ENCODE measurements around the gene COL4A3.

DNA sequence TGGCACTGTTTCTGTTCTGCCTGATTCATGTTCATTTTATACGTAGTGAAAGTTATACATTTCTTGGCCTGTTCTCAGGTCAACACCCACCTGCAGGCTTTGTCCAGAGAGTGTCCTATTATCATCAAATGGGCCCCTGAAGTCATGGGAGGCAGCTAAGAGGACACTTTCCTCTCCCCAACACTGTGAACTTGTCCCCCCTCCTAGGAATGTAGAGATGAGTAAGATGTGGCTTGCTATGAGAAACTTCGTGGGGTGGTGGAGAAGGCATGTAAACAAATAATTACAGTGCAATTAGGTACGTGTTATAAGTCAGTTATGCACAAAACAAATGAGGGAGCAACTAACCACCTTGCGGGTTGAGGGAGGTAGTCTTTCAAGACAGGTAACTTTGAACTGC lies 57.9 kb downstream of the COL4A3 start:
- TF ChIP-seq, protein P1, sequence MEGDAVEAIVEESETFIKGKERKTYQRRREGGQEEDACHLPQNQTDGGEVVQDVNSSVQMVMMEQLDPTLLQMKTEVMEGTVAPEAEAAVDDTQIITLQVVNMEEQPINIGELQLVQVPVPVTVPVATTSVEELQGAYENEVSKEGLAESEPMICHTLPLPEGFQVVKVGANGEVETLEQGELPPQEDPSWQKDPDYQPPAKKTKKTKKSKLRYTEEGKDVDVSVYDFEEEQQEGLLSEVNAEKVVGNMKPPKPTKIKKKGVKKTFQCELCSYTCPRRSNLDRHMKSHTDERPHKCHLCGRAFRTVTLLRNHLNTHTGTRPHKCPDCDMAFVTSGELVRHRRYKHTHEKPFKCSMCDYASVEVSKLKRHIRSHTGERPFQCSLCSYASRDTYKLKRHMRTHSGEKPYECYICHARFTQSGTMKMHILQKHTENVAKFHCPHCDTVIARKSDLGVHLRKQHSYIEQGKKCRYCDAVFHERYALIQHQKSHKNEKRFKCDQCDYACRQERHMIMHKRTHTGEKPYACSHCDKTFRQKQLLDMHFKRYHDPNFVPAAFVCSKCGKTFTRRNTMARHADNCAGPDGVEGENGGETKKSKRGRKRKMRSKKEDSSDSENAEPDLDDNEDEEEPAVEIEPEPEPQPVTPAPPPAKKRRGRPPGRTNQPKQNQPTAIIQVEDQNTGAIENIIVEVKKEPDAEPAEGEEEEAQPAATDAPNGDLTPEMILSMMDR (IDR thresholded peaks at IDR 0.05), result no peak
- TF ChIP-seq POLR2A (IDR thresholded peaks at IDR 0.05), result no peak

Measured in Peyer's patch (tissue), 4 donors.